Measurements from ENCODE around the gene SGCB. TPM values are rescaled to one million over a fixed set of nuclear protein-coding genes. Genes with fewer than 3 reads are reported as not detected.
"Not testable (repeated sequence)": the region's sequence is repeated elsewhere in the genome, so short reads cannot be mapped to it uniquely, and the experiment has no call there.

The SGCB gene, protein sequence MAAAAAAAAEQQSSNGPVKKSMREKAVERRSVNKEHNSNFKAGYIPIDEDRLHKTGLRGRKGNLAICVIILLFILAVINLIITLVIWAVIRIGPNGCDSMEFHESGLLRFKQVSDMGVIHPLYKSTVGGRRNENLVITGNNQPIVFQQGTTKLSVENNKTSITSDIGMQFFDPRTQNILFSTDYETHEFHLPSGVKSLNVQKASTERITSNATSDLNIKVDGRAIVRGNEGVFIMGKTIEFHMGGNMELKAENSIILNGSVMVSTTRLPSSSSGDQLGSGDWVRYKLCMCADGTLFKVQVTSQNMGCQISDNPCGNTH
- total RNA-seq = 12.9 and 23.7 TPM in 2 replicates

DNA sequence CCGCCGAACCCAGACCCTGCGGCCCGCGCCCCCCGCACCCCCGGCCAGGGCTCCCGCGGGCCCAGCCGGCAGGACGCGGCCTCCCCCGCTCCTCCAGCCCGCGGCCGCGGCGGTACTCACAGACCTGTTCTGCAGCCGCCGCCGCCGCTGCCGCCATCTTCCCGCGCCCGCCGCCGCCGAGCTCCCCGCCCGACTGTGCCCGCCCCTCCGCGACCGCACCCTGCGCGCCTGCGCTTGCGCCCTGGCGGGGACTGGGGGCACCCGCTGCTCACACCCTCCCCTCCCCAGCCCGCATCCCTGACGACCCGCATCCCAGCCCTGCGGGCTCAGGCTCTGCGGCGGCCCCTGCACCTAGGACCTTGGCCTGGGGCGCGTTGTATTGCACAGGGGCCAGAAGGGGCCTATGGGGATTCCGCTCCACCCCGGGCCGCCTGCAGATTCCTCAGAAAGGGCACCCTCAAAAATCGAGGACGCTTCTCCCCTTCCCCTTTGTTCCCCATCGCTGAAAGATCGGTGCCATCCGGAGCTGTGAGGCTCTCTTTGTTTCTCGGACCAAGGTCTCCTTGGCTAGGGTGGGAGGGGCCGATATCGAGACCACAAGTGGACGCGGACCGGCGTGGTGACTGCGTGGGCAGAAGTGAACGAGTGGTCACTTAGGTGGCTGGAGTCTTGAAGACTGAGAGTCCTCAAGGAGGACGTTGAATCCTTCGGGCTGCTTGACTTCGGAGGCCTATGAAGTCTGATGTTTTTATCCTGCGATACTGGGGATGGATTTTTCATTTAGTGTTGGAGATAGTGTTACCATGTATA, at the start of gene SGCB:
Gene SGCB (minus strand): TSS at position 197 of the 810 bp plus-strand sequence. CDS start 40 bp downstream, at position 157.
- DNase-seq = peak; percentile 67

DNA sequence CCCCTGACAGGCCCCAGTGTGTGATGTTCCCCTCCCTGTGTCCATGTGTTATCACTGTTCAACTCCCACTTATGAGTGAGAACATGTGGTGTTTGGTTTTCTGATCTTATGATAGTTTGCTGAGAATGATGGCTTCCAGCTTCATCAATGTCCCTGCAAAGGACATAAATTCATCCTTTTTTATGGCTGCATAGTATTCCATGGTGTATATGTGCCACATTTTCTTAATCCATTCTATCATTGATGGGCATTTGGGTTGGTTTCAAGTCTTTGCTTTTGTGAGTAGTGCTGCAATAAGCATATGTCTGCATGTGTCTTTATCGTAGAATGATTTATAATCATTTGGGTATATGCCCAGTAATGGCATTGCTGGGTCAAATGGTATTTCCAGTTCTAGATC, 48.3 kb upstream of the SGCB start:
- DNase-seq = not testable (repeated sequence)

DNA sequence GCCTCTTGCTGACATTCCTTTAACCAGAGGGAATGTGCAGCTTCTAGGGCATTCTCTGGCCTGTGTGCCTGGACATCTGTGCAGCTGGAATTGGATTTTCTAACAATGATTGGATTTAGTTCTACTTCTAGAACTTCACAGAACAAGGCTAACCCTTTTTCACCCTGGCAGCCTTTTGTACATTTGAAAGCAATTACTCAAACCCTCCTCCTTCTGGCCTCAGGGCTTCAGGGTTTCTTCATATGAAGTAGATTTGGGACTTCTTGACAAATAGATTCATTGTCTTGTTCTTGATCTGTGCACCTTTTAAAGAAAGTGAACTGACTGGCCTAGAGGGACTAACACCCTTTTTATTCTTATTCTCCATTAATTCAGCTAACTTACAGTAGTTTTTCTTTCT, 43.1 kb upstream of the SGCB start:
- DNase-seq = no peak

DNA sequence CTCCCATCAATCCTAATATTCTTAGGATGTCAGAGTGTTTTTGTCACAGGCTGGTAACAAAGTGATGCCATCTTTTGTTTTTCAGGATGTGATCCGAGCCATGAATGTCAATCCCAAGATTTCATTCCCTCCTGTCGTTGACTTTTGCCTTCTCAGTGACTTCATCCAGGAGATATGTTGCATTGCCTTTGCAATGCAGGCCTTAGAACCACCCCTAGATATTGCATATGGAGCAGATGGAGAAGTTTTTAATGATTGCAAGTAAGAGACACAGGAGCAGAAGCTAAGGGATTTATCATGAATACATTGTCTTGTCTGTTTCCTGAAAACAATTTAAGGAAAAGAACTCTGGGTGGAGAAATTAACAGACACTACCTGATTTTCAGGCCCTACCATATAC, 41.6 kb upstream of the SGCB start:
- DNase-seq = no peak

DNA sequence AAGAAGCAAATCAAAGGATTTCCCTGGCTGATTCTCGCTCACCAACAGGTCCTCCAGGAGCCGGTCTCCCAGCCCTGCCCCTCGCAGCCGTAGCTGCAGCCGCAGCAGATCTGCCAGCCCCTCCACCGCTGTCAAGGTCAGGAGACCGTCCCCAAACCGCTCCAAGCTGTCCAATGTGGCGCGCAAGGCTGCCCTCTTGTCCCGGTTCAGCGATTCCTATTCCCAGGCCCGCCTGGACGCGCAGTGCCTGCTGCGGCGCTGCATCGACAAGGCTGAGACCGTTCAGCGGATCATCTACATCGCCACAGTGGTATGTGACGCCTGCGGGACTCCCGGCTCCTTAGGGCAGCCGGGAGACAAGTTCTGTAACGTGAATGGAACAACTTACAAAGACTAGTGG, 38.6 kb upstream of the SGCB start:
- no peak for DNase-seq

- DNase-seq = no peak
These were observed 33.9 kb upstream of the SGCB start for GRCh38 chr4:52071791-52072546.

- no peak for DNase-seq
These were observed 31.5 kb upstream of the SGCB start for GRCh38 chr4:52069571-52069970.

DNA sequence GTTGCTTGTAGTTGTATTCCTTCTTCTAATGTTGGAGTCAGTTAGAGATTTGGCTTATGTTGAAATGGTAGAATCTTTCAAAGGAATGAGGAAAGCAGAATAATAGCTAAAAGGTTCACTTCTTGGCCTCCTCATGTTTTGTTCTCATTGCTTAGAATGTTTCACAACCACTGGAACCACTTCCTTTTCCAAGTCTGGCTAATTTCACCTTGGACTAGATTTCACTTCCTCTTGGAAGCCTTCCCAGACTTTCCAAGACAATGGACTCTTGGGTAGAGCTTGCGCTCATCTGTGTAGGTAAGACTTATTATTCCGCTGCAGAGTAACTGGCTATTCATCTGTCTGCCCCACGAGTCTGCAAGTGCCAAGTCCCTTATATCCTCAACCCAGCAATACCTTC, 21.3 kb upstream of the SGCB start:
- peak; percentile 93 for DNase-seq

GRCh38 chr4:52058275-52058674, 20.2 kb upstream of the SGCB start:
- DNase-seq = no peak

DNA sequence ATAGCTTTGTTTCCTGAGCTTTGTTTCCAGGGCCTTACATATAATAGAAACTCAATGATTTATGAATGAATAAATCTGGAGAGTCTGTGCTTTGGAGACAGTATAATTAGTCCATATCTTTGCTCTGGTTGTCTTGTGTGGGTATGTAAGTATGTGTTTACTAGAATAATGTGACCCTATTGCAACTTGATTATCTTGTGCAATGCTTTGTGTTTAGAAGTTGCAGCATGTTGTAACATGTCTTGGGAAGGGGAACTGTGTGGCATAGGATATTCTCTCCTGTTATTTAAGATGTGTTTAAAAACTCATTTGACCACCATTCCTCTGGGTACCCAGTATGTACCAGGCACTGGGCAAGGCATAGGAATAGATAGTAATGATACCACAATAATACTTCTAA, 19.1 kb upstream of the SGCB start:
- no peak for DNase-seq

GRCh38 chr4:52054254-52054653, 16.2 kb upstream of the SGCB start:
- no peak for DNase-seq

DNA sequence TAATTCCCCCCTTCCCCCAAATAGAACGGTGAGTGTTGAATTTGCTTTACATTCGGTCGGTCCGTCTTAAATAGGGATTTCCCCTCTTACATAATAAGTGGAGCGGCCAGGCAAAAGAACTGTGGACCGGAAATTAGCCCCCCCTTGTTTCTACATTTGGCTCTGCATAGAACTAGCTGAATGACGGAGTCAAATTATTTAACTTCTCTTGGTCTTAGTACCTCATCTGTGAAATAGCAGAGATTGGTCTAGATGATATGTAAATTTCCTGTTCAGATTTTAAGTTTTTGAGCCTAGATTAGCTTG, 14.3 kb upstream of the SGCB start:
- peak; percentile 43 for DNase-seq

DNA sequence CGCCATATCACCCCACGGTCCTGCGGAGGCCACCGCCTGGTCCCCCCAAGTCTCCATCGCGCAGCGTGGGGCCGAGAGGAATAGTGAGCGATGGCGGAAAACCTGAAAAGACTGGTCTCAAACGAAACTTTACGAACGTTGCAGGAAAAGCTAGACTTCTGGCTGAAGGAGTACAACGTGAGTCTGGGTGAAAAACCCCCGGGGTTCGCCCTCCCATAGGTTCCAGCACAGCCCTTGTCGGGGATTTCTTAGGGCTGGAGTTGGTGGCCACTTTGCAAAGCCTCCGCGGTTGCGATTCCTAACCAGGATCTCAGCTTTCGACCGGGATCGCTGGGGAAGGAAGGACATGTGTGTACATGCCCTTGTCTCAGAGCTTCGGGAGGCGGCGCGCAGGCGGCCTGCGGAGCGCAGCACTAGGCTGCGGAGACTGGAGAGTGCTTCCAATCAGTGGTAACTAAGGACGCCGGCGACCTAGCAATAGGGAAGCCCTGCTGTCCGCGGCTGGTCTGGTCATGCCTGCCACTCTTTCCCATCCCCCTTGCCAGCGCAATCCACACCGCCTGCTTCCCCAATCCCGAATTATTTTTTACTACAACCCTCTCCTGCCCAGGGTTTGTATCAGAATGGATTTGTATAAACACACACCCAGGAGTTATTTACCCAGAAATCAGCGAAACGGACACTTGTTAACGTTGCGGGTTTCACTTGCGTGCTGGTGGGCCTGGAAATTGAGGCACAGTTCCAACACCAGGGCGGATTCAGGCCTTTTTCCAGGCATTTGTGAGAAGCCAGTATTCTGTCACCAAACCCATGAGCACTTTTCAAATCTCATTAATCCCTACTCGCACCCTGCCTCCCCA, 13.7 kb upstream of the SGCB start:
- peak; percentile 94 for DNase-seq

DNA sequence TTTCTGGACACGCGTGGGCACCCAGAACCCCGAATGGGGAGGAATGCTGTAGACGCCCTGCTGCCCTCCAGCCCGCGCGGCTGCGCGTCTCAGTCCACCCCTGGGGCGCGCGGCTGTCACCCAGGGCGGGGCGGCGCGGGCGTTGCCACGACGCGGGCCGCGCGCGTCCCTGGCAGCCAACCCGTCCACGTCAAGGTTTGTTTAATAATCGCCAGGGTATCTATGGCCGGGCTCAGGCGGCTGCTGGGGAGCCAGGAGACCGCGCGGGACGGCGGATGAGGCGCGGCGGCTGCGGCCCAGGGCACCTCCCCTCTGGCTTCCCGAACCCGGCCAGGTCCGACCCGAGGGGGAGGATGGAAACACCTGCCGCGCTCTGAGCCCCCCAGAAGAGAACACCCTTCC, 13.1 kb upstream of the SGCB start, which contains the start of gene SPATA18:
Gene SPATA18 (plus strand): TSS at position 92 of the 402 bp plus-strand sequence. CDS start 401 bp downstream, outside the sequence.
- peak; percentile 39 for DNase-seq

- DNase-seq = no peak
These were observed 11.2 kb upstream of the SGCB start for GRCh38 chr4:52049266-52049665.

- no peak for DNase-seq
These were observed 6.9 kb upstream of the SGCB start for GRCh38 chr4:52045028-52045427.

- DNase-seq = peak; percentile 26
These were observed 403 bp downstream of the SGCB start for GRCh38 chr4:52037689-52038102.

DNA sequence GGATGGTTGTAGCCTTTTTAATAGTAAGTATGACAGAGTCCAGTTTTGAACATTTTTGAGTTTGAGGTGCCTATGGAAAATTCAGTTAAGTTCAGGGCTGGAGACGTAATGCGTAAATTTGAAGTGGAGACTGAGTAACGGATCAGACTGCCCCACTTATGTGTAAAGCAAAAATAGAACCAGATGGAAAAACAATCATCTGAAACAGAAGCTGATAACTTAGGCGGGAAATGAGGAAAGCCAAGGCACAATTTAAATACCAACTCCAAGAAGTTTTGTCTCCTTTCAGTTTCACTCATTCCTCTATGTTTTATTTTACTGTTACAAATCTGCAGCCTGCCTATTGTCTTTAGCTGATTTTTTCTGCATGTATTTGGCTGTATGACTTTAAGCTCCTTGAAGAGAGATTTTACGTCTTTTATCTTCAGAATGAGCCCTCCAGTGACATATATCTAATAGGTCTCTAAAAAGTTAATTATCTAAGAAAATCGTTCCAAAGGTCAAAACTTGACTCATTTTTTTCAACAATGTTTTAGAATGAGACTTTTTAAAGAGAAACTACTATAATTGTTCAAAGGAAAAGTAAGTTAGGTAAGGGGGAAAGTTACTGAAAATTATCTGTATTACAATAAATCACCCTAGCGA, 1.1 kb downstream of the SGCB start:
- no peak for DNase-seq

GRCh38 chr4:52035190-52035589, 2.9 kb downstream of the SGCB start:
- no peak for DNase-seq

DNA sequence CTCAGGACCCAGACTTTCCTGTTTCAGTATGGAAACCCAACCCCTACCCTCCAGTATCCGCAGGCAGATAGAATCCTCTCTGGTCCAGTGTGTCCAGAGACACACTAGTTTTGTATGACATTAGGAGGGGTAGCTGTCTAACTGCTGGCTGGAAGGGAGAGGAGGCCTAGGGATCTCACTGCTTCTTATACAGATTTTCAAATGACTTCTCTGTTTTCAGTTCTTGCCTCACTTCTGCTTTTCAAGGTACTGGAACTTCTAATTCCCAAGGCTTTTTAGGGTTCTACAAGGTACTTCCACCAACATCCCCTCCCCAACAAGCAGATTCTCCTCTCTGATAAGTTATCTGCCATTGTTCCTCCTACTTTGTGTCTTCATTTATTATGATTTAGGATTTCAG, 6.1 kb downstream of the SGCB start:
- DNase-seq = no peak

DNA sequence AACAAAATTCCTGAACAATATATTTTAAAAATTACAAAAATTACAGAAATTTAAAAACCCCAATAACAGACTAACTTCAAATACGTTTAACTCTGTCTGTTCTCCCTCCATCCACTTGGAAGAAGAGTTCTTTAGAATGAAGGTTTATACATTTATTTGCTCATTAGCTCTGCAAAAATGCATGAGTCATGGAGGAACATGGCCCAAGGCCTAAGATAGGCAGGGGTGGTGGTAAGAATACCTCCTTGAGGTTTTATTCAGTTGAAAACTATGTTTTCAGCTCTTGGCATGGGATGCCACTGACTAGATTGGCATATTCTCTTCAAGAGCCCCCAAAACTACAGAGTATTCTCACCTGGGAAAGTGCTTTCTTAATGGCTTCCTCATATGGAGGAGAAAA, 9.1 kb downstream of the SGCB start:
- DNase-seq = no peak

All from dermis blood vessel endothelial cell (primary cell).